GM12873 (cell line): ENCODE results near the gene ABCB9.

ENCODE experiments used
- TF ChIP-seq, protein P1 (sequence below): IDR thresholded peaks from 2 replicates; pipeline ENCODE4 v1.5.1; 2012; ENCODE audit warnings: low read depth, mild to moderate bottlenecking, moderate library complexity, low read length, control low read depth; ENCODE audit not compliant: insufficient read depth; ENCODE audit errors: missing control alignments

ABCB9 gene

DNA sequence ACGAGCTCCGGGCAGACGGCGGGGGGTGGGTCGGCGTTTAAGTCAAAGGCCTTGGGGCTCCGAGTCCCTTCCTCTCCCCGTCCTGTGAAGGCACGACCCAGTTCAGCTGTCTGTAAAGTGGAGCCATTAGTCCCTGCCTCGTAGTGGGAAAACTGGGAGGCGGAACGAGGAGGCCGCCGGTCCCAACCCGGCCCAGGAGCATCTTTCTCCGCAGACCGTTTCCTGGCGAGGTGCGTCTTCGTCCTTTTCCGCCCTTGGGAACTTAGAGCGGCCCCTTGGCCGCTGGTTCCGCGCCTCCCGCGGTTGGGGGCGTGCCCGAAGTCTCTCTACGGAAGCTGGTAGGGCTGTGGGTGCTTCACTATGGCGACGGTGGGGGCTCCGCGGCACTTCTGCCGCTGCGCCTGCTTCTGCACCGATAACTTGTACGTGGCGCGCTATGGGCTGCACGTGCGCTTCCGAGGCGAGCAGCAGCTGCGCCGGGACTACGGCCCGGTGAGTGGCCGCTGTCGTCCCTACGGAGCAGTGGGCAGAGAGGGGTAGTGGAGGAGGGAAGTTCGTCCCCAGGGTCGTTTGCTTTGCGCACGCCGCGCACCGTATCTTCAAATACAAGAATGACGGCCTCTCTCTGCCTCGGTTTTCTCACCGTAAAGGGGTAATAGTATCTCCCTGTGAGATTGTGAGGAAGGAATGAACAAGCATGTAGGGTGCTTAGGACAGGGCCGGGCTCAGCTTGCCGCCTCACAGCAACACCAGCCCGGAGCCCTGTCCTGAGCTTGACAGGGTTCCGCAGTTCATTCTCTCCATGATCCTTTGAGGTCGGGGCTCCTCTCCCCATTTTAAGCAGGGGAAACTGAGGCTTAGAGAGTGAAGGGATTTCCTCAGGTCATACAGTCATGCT is 8.9 kb upstream of the ABCB9 start, which contains the start of gene OGFOD2:
TSS of gene OGFOD2 (plus strand) at position 353 of the 898 bp plus-strand sequence. CDS start at position 361, 8 bp downstream.
- TF ChIP-seq, protein P1, sequence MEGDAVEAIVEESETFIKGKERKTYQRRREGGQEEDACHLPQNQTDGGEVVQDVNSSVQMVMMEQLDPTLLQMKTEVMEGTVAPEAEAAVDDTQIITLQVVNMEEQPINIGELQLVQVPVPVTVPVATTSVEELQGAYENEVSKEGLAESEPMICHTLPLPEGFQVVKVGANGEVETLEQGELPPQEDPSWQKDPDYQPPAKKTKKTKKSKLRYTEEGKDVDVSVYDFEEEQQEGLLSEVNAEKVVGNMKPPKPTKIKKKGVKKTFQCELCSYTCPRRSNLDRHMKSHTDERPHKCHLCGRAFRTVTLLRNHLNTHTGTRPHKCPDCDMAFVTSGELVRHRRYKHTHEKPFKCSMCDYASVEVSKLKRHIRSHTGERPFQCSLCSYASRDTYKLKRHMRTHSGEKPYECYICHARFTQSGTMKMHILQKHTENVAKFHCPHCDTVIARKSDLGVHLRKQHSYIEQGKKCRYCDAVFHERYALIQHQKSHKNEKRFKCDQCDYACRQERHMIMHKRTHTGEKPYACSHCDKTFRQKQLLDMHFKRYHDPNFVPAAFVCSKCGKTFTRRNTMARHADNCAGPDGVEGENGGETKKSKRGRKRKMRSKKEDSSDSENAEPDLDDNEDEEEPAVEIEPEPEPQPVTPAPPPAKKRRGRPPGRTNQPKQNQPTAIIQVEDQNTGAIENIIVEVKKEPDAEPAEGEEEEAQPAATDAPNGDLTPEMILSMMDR = no peak

DNA sequence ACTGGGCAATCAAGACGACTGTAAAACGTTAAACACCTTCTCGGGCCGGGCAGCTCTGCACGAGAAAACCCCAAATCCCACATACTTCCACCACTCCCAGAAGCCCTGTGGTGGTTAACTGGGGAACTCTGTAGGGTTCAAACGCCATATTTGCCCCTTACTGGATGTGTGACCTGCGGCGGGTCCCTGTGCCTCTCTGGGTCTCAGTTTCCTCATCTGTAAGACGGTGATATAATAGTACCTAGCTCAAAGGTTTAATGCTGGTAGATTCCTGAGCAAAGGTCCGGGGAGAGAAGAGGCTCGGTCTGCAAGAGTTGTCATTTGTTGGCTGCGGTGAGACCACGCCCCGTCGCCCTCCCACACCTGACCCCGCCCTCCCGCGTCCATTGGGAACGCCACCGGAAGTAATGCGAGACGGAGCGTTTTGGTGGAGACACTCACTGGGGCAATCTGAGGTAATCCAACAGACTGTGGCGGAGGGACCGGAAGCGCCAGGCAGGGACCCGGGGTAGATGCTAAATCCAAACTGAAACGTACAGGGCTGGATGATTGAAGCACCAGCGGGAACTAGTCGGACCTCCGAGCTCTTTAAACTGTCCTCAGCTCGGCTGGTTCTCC is 8.1 kb upstream of the ABCB9 start:
- TF ChIP-seq, protein P1 = no peak

DNA sequence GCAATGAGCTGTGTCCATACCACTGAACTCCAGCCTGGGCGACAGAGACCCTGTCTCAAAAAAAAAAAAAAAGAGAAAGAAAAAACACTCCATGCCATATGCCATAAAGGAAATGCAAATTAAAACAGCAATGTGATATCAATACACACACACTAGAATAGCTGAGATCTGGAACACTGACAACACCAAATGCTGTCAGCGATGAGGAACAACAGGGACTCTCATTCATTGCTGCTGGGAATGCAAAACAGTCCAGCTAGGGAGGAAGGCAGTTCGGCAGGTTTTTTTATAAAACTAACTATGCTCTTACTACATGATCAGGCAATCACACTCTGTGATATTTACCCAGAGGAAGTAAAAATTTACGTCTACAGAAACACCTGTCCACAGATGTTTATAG is 3.4 kb upstream of the ABCB9 start:
- TF ChIP-seq, protein P1 = no peak

GRCh38 chr12:122968104-122968503 is 1.8 kb upstream of the ABCB9 start:
- TF ChIP-seq, protein P1 = no peak

GRCh38 chr12:122966743-122967550 is 684 bp upstream of the ABCB9 start:
- TF ChIP-seq, protein P1 = no peak

DNA sequence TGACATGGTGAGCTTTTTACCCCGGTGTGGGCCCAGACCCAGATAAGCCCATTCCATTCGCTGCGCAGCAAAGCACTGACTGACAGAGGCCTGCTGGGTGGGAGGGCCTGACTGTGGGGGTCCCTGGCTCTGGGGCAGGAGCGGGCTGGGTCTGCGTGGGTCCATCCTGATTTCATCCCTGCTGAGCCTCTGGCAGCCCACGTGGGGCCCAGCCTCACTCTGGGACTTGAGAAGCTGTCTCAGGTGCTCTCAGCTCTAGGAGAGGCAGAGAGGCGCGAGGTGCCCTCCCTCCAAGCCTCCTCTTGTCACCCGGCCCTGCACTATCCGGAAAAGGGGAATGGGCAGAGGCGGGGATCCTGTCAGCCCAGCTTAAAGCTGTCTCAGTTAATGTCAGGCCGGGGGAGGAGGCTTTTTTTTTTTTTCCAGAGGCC is 927 bp downstream of the ABCB9 start:
- TF ChIP-seq, protein P1 = no peak
